Renal pelvis (tissue), 12 donors: ENCODE data around the gene ACOXL. TPM values are rescaled to one million over a fixed set of nuclear protein-coding genes. Genes with fewer than 3 reads are reported as not detected.
A peak's percentile ranks its signal among the peaks of the same experiment; 100 is the strongest.
"Not testable (repeated sequence)": the region's sequence is repeated elsewhere in the genome, so short reads cannot be mapped to it uniquely, and the experiment has no call there.

Experiments
- DNase-seq: peaks from one replicate; pipeline ENCODE4 v3.0.0-alpha.2; 2013
- long read RNA-seq, 16 experiments: transcript quantifications; one replicate each; lab custom pipeline, GENCODE V29; 2026
- polyA plus RNA-seq, 3 donors: library from polyadenylated mRNA; unstranded; fragments of 120-200 nt; gene quantifications; one replicate each; pipeline ENCODE4 v1.2.1, GENCODE V29; 2013; ENCODE audit not compliant: insufficient read length in 3 of 3

The ACOXL gene
- under 1 TPM; 0.65 to 0.99 (median 0.93) TPM for polyA plus RNA-seq
- long read RNA-seq, donor 1 = 0 reads
- long read RNA-seq, donor 2 = 0 reads
- long read RNA-seq, donor 3 = 0 reads
- long read RNA-seq, donor 4 = 0 reads
- long read RNA-seq, donor 5 = 0 reads
- long read RNA-seq, donor 6 = 0 reads
- long read RNA-seq, donor 7 = 0 reads
- long read RNA-seq, donor 8 = 0 reads
- long read RNA-seq, donor 9 = 0 reads
- long read RNA-seq, donor 10 = 0 reads
- long read RNA-seq, donor 11 = 0 reads
- long read RNA-seq, donor 12 = 0 reads
- long read RNA-seq, donor 13 = 0 reads
- long read RNA-seq, donor 14 = 0 reads
- long read RNA-seq, donor 15 = 0 reads
- long read RNA-seq, donor 16 = 0 reads

DNA sequence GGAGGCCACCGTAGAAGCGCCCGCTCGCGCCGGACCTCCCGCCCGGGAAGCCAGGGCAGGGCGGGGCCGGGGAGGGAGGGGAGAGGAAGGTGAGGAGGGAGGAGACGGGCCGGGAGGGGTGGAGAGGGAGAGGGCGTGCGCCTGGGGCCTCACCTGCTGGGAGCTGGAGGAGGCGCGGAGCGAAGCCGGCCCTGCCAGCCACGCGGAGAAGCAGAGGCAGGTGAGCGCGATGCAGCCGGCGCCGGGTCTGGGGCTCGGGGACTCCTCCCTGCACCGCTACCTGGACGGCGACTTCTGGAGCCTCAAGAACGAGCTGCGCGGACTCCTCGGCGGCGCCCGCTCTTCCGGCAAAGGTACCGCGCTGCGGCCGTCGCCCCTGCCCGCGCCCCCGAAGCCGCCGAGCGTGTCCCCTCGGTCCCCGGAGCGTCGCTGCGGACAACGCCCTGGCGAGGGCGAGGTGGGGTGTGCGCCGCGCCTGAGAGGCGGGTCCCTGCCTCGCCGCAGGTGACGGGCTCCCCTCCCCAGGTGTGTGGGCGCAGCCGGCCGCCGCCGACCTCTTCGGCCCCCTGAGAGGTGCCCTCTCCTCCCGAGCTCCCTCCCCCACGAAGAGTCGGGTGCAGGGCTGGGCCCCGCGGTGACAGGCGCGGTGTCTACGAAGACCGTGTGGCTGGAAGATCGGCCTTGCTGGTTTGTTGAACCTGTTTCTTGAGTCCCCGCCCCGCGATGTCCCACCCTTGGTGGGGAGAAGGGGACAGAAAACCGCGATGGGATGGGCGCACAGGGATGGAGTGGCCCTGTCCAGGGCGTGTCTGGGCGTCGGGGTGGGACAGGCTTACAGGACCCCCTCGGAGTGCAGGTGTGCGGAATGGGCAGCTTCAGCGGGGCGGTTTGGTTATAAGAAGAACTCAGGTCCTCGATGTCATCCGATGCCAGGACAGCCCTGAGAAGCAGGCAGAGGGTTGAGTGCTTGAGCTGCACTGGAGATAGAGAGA, at the start of gene ACOXL:
Gene ACOXL (plus strand): TSS at position 152 of the 992 bp plus-strand sequence. CDS start 35,817 bp downstream, outside the sequence.
- no peak for DNase-seq

DNA sequence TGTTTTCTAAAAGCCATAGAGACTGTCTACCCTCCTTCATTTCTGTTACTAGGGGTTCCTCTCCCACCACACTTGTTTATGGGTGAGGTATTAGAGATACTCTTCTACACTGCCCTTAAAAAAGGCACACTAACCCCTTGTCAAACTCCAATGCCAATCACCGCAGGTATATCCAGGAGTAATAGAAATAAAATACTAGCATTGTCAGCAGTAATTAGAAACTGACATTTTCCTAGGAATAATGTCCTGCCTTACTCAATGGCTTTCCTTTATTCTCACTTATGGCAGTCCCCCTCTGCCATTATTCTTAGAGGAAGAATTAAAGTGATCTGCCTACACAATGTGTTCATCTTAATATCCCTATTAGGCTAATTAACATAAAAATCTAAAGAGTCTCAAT, 49.5 kb upstream of the ACOXL start:
- DNase-seq = no peak

DNA sequence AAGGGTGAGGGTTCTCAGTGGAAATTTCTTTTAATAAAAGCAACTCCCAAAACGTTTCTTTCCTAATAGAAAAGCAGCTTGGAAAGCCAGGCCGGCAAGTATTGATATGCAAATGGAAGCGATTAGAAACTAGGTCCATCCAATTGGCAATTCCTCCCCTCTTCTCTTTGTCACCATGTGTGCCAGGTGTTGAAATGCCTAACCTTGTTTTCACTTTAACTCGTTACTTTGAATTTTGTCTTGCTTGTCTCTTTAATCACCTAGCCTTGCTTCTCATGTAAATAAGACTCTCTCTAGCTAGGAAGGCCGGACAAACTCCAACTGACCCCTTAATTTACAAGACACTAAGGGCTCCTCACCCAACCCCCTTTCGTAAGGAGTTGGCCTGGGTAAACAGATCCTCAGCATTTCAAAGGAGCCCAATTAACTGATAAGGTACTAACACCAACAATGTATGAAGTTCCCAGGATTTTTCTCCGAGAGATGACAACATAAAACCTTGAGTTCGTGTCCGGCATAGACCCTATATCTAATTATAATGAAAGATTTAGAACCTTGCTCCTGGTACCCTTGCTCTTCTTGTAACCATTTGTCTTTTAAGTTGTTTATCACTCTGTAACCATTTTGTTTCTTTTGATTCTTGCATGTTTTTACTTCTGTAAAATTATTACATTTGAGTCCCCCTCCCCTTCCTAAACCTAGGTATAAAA, 44.4 kb upstream of the ACOXL start:
- DNase-seq = not testable (repeated sequence)

GRCh38 chr2:110688594-110689091, 43.7 kb upstream of the ACOXL start:
- DNase-seq = no peak

DNA sequence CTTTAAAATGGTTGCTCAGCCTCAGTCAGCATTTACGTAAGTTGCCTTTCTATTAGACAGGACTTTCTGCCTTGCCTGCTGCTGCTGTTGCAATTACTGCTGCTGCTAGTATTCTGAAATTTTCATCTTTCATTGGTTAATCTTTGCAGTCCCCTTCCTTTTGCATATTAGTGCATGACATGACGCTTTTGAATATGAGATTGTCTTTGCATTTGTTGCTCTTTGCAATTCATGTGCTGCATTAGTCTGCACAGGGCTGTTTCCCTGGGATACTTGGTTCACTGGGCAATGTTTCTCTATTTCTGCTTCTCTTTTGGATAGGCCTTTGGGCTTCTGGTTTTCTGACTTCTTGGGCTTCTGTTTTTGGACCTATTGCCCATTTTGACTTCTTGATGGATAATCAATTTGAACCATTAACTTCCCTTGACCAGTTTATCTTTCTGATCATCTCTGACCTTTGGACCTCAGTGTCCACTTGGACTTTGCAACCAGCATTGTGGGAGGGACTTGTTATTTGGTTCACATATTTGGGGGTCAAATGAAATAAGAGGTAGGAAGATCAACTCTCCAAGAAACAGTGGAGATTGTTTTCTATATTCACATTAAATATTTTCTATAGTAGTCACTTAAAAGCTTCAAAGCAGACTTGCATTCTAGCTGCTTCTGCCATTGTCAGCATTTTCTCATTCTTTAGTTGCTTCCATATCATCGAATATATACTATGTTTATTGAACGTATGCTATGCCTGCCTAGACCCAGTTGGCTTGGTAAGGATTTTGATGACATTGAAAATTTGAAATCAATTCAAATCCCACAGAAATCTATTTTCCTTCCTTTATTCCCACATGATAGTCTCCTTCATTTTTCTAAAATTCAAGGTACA, 42.0 kb upstream of the ACOXL start:
- DNase-seq = no peak

- DNase-seq = no peak
These were observed 40.6 kb upstream of the ACOXL start for GRCh38 chr2:110691612-110692258.

GRCh38 chr2:110695146-110695898, 37.1 kb upstream of the ACOXL start:
- DNase-seq = not testable (repeated sequence)

- not testable (repeated sequence) for DNase-seq
These were observed 34.1 kb upstream of the ACOXL start for GRCh38 chr2:110698253-110698652.

DNA sequence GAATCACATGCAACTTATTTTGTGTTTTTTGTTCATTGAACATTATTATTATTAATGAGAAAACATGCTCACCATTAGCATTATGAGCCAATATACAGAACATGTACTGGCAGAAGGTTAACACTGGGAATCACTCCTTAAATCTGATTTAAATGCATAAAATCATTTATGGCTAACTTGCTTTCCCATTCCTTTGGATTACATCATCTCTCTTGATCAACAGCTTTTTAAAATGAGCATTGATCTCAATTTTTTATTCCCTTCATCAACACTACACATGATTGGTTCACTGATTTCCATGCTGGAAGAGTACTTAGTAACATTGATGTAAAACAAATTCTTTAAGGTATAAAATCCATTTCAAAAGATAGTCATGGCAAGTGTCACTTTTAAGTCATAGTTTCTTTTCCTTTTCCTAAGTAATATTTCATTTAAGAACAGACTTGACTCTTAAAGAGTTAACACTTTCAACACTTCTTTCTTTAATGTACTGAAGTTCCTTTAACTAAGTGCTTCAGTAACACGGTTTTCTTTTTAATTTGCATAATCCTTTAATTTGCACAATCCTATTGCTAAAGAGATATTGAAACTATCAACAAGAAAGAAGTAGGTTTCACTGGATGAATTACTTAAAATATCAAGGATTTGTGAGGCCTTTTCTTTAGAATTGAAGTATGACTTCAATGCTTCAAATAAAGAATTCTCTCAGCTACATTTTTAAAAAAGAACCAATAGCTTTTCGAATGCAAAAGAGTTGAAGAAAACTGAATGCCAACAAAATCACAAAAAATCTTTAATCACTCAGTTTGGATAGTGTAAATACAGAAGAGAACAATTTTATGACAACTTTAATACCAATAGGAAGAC, 29.6 kb upstream of the ACOXL start:
- DNase-seq = no peak

DNA sequence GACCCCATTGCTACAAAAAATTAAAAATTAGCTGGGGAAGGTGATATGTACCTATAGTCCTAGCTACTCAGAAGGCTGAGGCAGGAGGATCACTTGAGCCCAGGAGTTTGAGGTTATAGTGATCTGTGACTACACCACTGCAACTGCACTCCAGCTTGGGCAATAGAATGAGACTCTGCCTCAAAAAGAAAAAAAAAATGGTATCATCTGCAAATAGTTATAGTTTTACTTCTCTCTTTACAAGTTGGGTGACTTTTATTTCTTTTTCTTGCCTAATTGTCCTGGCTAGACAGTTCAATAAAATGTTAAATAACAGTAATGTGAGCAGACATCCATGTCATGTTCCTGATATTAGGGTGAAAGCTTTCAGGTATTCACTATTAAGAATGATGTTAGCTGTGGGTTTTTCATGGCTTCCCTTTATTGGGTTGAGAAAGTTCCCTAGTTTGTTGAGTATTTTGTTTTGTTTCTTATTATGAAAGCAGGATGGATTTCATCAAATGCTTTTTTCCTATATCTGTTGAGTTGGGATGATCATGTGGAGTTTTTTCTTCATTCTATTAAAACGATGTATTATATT, 24.9 kb upstream of the ACOXL start:
- no peak for DNase-seq

DNA sequence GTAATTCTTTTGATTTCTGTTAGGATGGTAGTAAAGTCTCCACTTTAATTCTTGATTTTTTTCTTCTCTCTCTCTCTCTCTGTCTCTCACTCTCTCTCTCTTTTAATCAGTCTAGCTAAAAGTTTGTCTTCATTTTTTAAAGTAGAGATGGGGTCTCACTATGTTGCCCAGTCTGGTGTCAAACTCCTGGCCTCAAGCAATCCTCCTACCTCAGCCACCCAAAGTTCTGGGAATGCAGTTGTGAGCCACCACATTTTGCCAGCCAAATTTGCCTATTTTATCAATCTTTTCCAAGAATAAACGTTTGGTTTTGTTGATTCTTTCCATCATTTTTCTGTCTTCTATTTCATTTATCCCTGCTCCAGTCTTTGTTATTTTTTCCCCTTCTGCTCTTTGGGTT, 23.9 kb upstream of the ACOXL start:
- no peak for DNase-seq

GRCh38 chr2:110712737-110713136, 19.6 kb upstream of the ACOXL start:
- no peak for DNase-seq

- no peak for DNase-seq
These were observed 18.6 kb upstream of the ACOXL start for GRCh38 chr2:110713513-110714362.

- peak; percentile 36 for DNase-seq
These were observed 17.7 kb upstream of the ACOXL start for GRCh38 chr2:110714452-110715224.

- no peak for DNase-seq
These were observed 15.3 kb upstream of the ACOXL start for GRCh38 chr2:110716959-110717645.

DNA sequence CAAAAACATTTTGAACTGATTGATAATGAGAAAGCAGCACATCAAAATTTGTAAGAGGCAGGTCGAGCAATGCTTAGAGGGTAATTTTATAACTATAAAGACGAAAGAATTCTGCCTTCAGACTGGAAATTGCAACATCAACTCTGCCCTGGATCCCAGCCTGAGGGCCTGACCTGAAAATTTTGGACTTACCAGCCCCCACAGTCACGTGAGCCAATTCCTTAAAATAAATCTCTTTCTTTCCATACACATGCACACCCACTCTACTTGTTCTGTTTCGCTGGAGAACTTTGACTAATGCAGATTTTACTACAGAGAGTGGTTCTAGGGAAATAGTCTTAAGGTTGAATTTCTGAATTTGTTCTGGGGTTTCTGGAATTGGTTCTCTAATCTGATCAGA, 14.6 kb upstream of the ACOXL start:
- DNase-seq = no peak
